ENCODE measurements around the gene GBF1.

GRCh38 chr10:102227050-102227449 lies 18.3 kb upstream of the GBF1 start:
- TF ChIP-seq CTCF (IDR thresholded peaks at IDR 0.05) (no peak), POLR2A (IDR thresholded peaks at IDR 0.05) (no peak)

Measured in Peyer's patch (tissue), 4 donors.